Kidney tubule cell (primary cell): ENCODE results near the gene ACADM.
"Not testable (repeated sequence)": the region's sequence is repeated elsewhere in the genome, so short reads cannot be mapped to it uniquely, and the experiment has no call there.

Experiments used
- DNase-seq: peaks from one replicate; pipeline ENCODE4 v3.0.0-alpha.2; 2018; ENCODE audit warnings: low spot score

Gene ACADM

DNA sequence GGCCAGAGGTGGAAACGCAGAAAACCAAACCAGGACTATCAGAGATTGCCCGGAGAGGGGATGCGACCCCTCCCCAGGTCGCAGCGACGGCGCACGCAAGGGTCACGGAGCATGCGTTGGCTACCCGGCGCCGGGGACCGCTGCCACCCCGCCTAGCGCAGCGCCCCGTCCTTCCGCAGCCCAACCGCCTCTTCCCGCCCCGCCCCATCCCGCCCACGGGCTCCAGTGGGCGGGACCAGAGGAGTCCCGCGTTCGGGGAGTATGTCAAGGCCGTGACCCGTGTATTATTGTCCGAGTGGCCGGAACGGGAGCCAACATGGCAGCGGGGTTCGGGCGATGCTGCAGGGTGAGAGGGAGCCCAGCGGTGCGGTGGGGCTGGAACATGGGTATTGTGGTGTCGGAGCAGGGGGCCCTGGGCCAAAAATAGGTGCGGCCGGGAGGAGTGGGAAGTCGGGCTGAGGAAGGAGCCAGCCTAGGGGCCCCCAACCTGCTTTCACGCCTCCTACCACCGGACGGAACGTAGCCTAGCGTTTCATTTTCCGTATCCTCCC, at the start of gene ACADM:
Gene ACADM, plus strand, starts transcription at position 238 of the 551 bp plus-strand sequence. Its CDS starts 79 bp downstream, at position 317.
- peak; percentile 92 for DNase-seq

DNA sequence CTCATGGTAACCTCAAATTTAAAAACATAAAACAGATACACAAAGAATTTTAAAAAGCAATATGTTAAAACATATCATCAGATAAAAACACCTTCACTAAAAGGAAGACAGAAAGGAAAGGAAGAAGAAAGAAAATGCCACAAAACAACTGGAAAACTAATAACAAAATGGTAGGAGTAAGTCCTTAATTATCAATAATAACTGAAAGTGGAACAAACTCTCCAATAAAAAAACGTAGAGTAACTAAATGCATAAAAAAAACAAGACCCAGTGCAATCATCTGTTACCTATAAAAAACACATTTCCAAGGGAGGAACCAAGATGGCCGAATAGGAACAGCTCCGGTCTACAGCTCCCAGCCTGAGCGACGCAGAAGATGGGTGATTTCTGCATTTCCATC, 47.1 kb upstream of the ACADM start:
- DNase-seq = no peak

DNA sequence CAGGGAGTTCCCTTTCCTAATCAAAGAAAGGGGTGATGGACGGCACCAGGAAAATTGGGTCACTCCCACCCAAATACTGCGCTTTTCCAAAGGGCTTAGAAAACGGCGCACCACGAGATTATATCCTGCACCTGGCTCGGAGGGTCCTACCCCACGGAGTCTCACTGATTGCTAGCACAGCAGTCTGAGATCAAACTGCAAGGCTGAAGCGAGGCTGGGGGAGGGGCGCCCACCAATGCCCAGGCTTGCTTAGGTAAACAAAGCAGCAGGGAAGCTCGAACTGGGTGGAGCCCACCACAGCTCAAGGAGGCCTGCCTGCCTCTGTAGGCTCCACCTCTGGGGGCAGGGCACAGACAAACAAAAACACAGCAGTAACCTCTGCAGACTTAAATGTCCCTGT, 46.5 kb upstream of the ACADM start:
- not testable (repeated sequence) for DNase-seq

DNA sequence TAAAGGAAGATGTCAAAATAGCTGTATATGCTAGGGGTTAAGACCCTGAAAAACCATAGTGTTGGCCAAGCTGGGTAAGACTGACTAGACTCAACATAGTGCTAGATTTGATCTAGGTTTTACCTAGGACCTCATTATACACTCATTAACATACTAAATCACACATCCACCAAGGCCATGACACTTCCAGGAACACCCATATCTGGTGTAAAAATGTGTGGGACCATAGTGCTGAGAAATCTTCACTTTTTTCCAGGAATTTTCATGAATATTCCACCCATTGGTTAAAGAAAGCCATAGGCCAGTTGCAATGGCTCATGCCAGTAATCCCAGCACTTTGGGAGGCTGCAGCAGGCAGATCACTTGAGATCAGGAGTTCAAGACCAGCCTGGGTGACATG, 34.0 kb upstream of the ACADM start:
- DNase-seq = no peak

DNA sequence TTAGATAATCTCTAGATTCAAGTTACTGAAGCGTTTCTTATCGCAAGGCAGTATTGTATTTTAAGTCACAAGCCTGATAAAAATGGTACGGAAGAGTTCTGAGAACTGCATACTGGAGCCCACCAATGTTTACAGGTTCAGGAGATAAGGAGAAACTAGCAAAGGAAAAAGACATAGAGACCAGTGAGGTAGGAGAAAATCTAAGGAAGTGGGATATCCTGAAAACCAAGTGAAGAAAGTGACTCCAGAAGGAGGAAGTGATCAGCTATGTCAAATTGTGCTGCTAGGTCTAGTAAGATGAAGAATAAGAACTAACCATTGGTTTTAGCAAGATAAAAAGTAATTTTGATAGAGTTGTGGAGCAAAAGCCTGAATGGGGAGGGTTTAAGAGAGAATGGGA, 31.0 kb upstream of the ACADM start:
- DNase-seq = no peak

DNA sequence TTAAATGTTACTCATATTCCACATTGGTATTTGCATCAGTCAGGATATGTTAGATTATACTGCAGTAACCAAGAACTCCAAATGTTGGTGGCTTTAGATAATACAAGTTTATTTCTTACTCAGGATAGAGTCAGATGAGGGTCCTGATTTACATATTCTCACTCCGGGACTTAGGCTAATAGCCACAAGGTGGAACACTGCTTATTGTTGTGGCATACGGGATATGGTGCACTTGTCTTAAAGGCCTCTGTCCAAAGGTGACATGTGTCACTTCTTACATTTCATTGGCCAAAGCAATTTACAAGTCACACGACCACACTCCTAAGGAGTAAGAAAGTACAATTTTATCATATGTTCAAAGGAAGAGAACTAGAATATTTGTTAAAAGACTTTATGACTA, 28.5 kb upstream of the ACADM start:
- DNase-seq = no peak

DNA sequence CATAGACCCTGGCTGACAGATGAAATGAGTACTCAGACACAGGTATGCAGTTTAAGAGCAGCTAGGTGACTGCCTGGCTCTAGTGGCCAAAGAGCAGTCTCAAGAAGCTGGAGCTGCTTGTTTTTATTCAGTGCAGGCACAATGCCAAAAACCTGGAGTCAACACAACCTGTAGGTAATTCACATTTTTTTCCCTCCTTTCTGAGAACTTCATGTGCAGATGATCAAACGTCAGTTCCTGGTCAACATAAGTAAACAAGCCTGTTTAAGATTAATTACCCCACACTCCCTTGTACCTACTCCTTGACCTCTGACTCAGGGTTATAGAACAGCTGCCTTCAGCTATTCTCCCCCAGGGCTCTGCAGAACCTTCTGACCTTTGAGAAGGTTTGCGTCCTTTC, 17.3 kb upstream of the ACADM start:
- DNase-seq = no peak

DNA sequence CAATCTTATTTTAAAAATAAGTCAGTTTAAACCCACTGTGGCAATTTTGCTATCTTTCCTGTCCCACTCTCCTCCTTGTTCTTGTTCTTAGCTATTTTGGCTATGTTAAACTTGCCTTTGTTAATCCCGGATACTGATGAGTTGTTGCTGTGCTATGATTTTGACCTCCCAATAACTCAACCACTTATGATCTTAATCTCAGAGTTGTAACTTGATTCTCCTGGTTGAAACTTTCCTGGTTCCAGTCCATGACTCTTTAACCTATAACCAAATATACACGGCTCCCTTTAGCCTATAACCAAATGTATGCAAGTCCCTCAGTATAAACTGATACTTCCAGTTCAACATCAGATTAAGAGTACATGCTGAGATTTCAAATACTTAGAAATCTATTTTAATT, 15.6 kb upstream of the ACADM start:
- DNase-seq = no peak

DNA sequence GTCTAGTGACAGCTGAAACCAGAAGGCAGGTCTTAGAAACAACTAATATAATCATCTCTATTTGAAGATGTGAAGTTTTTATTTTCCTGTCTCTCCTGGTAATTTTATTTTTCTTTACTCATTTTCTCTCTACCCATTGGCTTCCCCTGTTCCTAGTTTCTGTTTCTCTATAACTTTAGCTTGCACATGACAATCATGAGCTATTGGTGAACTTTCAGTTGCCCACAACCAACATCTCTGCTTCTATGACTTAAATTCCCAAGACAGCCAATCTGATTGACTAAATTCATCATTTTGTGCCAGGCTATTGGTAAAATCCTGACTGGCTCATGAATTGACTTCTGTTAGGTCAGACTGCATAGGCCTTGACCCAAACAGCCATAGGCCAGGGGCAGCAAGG, 13.7 kb upstream of the ACADM start:
- no peak for DNase-seq

DNA sequence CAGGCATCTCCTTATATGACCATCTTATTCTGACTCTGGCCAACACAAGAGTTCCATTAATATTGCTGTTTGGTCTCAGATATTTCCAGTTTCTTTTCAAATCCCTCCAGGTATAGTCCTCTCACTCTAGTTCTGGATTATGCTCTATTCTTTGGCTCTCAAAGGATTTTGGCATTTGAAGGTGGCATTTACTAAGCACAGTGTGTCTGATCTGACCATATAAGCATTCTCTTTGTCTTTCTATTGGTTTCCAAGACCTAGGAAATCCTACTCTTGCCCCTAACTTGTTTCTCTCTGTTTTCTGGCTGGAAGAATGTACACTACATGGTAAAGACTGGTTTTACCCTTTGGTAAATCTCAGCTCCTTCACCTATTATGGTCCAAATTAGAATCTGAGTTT, 12.7 kb upstream of the ACADM start:
- DNase-seq = no peak

DNA sequence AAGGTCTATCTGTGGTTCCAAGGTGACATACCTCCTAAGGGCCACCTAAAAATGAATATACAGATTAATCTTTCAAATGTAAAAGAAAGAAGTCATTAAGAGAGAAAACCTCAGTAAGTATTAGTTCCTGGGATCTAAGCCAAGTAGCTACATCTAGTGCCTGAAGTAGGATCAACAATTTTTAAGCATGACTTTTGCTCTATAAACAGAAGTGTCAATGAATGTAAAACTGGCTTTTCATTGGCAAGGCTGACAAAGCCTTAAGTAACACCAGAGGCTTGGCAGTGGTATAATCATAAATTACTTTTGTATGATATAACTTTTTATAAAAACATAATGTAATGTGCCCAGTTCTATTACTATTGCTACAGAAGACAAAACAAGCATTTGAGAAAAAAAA, 12.2 kb upstream of the ACADM start:
- no peak for DNase-seq

DNA sequence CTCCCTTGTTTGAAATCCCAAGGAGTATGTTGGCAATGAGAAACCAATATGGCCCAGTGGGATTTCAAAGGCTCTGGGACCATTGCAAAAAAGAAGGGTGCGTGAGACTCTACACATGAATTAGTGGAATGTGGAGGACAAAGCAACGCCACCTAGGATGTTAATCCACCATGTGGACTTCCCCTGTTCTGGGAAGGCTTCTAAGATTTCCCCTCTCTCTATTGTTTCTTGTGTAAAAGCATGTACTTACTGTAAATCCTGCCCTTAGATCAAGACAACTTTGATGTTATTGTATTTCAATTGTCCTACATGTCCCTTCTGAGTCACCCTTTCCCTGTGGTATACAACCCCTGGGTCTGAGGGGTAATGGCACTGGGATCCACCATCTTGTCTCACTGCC, 4.7 kb upstream of the ACADM start:
- DNase-seq = no peak

DNA sequence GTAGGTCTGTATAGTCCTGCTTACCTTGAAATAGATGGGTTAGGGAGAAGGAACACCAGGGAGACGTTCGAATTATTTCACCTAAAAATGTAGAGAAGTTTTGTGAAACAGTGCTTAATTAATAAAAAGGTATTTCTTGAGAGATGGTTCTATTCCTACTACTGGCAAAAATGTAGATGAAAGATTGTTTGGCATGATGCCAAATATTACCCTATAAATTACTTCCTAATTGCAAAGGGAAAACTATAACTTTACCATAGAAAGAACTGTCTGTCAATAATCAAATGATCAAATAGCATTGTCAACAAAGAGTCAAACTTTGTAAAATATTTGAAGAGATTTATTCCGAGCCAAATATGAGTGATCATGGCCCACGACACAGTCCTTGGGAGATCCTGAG, 4.2 kb upstream of the ACADM start:
- DNase-seq = no peak

DNA sequence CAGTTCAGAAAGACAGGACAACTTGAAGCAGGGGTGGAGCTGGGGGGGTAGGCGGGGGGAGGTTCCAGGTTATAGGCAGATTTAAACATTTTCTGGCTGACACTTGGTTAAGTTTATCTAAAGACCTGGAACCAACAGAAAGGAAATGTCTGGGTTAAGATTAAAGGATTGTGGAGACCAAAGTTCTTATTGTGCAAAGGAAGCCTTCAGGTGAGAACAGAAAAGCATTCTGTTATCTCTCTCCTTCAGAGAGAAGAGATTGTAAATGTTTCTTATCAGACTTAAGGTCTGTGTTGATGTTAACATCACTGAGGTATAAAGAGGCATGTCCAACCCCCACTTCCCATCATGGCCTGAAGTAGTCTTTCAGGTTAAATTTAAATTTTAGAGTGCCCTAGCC, 3.7 kb upstream of the ACADM start:
- DNase-seq = no peak

DNA sequence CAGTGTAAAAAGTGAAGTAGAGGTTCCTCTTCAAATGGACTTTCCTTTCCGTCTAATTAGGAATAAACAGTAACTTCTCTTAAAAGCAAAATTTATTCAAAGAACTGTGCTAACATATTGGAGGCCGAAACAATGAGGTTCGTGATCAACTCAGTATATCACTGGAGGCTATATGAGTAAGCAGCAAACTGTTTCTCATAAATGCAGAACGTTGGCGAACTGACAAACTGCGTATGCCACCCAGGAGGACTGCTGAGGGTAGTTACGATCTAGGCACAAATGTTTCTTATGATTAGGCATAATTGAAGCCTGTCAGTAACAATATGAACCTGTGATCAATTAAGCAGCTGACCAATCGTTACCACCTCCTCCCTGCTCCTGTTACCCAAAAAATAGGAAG, 2.3 kb upstream of the ACADM start:
- DNase-seq = not testable (repeated sequence)

DNA sequence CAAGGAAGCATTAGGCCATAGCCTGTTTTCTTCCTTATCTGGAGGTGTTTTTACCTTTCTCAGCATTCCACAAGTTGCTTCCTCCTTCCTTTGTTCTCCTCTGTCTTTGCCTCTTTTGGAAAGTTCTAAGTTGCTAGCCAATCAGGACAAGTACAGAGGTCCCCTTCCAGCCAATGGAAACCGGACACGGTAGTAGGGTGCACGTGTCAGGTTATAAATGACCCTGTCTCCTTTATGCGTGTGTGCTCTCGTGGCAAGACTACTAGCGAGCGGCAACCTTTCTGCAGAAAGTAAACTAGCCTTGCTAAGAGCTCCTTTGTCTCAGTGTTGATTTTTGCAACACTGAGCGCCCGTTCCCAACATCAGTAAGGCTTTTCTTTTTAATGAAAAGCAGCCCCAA, 1.5 kb upstream of the ACADM start:
- no peak for DNase-seq

DNA sequence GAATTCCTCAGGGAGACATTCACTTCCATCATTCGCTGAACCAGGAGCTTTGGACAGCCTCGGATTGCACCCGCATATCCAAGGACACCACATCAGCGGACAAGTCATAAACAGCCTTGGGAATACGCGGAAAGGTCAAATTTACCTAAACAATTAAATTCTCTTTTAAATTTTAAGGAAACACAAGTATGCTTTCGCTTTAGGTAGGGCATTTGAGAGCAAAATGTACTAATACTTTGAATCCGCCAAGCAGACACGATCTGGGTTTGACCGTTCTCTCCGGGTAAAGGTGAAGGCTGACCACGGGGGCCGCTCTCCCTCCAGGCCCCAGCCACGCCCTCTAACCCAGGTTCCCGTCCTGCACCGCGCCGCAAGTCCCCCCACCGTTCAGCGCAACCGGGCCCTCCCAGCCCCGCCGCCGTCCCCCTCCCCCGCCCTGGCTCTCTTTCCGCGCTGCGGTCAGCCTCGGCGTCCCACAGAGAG, 479 bp upstream of the ACADM start:
- DNase-seq = peak; percentile 87

DNA sequence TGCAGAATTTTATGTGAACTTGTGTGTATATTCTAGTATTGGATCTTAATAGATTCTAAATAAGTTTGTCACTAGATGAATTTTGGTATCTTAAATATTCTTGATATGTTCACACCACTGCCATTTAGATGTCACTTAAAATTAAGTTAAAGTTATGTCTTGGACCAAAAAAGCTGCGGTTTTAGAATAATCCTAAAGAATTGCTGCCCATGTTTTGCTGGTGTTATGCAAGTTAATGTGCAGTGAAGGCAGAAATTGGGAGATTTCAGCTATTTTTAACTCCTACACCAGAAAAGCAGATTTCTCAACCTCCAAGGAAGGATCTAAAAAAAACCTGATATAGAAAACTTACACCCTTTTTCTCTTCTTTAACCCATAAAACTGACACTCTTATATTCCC, 757 bp downstream of the ACADM start:
- no peak for DNase-seq

DNA sequence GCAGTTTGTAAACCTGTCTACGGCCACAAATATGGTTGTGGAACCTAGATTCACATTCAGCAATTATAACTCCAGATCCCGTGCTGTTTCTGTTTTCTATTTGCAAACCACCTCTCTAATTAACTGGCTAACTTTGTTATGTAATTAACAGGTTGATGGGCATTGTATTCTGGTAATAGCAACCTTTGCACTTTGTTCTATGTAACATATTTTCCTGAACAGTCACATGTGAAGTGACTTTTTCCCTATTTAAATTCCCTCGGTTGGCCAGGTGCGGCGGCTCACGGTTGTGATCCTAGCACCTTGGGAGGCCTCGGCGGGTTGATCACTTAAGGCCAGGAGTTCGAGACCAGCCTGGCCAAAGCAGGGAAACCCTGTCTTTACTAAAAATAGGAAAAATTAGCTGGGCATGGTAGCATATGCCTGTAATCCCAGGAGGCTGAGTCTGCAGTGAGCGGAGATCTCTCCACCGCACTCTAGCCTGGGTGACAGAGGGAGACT, 1.4 kb downstream of the ACADM start:
- DNase-seq = peak; percentile 54

DNA sequence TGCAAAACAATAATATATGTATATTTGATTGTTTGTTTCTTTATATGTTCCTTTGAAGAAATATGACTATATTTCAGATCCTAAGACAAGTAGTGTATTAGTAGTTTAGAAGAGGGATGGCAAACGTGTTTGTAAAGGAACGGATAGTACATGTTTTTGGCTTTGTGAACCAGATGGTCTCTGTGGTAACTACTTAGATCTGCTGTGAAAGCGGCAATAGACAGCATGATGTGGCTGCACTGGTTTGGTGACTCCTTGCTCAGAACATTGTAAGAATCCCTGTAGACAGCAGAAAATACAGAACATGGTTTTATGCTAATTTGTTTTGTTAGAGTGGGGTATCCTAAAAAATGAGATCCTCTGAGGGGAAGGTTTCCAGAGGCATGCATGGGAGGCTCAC, 3.1 kb downstream of the ACADM start:
- no peak for DNase-seq

DNA sequence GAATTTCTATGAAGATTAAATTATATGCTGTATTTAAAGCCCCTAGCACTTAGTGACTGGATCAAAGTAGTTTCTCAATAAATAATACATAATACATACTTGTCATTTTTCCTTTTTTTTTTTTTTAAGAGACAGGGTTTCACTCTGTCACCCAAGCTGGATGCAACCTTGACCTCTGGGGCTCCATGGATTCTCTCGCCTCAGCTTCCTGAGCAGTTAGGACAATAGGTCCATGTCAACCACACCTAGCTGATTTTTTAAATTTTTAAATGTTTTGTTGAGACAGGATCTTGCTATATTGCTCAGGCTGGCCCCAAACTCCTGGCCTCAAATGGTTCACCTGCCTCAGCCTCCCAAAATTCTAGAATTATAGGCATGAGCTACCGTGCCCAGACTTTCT, 5.9 kb downstream of the ACADM start:
- DNase-seq = no peak

DNA sequence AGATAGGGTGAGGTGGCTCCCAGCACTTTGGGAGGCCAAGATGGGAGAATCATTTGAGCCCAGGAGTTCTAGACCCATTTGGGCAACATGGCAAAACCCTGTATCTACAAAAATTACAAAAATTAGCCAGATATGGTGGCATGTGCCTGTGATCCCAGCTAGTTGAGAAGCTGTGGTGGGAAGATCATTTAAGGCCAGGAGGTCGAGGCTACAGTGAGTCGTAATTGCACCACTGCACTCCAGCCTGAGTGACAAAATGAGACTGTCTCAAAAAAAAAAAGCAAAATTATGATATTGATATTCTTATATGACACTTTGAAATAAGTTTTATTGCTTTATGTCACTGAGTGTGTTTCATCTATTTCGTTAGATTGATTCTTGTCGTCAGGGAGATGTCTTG, 7.4 kb downstream of the ACADM start:
- no peak for DNase-seq

DNA sequence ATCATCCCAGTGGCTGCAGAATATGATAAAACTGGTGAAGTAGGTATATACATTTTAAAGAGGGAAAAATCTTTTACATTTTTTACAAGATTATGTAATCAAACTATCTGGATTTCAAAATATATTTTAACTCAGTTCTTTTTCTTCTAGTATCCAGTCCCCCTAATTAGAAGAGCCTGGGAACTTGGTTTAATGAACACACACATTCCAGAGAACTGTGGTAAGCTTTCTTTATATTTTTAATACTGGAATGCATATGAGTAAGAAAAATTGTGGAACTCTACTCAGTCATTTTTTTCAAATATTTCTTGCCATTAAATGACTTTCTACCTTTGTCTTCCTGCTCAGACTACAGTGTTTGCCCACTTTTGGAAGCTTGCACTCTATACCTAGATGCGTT, 8.2 kb downstream of the ACADM start:
- no peak for DNase-seq

DNA sequence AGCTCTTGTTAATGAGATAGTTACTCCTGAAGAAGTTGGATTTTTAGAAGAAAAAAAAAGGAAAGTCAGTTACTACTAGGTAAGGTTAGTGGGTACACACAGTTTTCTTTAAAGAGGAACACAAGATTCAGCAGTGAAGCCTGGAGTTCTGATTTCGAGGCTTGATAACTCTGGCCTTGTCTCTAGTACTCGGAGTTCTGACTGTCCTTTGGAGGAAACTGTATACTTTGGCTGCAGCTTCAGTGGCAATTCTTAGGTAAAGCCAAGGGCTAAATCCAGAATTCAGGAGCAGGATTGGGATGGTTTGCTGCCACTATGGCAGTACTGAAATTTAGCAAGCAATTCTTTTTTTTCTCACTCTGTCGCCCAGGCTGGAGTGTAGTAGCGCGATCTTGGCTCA, 9.2 kb downstream of the ACADM start:
- no peak for DNase-seq

DNA sequence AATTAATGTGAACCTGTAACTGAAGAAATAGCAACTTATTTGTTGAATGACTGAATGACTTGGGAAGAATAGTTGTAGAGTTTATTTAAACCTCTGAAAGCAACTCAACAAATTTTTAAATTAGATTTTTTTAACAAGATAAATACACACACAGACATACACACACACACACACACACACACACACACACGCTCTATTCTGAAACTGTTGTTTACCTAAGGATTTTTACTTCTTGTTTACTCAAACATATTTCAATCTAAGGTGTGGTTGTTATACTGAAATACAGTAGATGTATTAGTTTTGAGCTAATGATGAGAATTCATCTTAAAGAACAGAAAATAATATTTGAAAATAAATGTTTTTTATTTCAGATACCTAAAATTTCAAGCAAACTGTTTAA, 11.5 kb downstream of the ACADM start:
- no peak for DNase-seq
